HEK293 (cell line): ENCODE results near the gene C10orf67.
A peak's percentile ranks its signal among the peaks of the same experiment; 100 is the strongest.

Experiments used
- AEBP2 ChIP-seq: fragments of 450-650 bp; formaldehyde crosslinking; IDR thresholded peaks from 2 replicates; pipeline ENCODE4 v1.5.1; 2016; ENCODE audit warnings: missing biosample characterization, missing genetic modification characterization, borderline replicate concordance
- BCL11B ChIP-seq: fragments of 450-650 bp; formaldehyde crosslinking; IDR thresholded peaks from 2 replicates; pipeline ENCODE4 v1.5.1; 2016; ENCODE audit warnings: low read depth, missing biosample characterization, missing genetic modification characterization
- KLF7 ChIP-seq: fragments of 450-650 bp; formaldehyde crosslinking; IDR thresholded peaks from 2 replicates; pipeline ENCODE4 v1.5.1; 2016; ENCODE audit warnings: missing biosample characterization, missing genetic modification characterization, borderline replicate concordance
- MYNN ChIP-seq: fragments of 450-650 bp; formaldehyde crosslinking; IDR thresholded peaks from 2 replicates; pipeline ENCODE4 v1.5.1; 2016; ENCODE audit warnings: missing biosample characterization, missing genetic modification characterization, borderline replicate concordance
- PATZ1 ChIP-seq: fragments of 450-650 bp; formaldehyde crosslinking; IDR thresholded peaks from 2 replicates; pipeline ENCODE4 v1.5.1; 2016; ENCODE audit warnings: missing biosample characterization, missing genetic modification characterization
- PRDM1 ChIP-seq: fragments of 450-650 bp; formaldehyde crosslinking; IDR thresholded peaks from 2 replicates; pipeline ENCODE4; 2016; ENCODE audit warnings: missing biosample characterization, missing genetic modification characterization
- REST ChIP-seq: fragments of 450-650 bp; formaldehyde crosslinking; IDR thresholded peaks from 2 replicates; pipeline ENCODE4 v1.5.1; 2016; ENCODE audit warnings: missing biosample characterization, missing genetic modification characterization
- SETDB1 ChIP-seq: IDR thresholded peaks from one replicate; pipeline ENCODE4 v1.6.1; 2017; ENCODE audit warnings: mild to moderate bottlenecking, low read length, moderate library complexity, mixed read lengths; ENCODE audit not compliant: insufficient read length
- ZBTB11 ChIP-seq: fragments of 450-650 bp; formaldehyde crosslinking; conservative IDR thresholded peaks from 2 replicates; pipeline ENCODE4 v1.5.1; 2016; ENCODE audit warnings: low read depth, missing biosample characterization, missing genetic modification characterization
- ZBTB17 ChIP-seq: fragments of 450-650 bp; formaldehyde crosslinking; IDR thresholded peaks from 2 replicates; pipeline ENCODE4 v1.5.1; 2016; ENCODE audit warnings: missing biosample characterization, missing genetic modification characterization
- ZBTB20 ChIP-seq: fragments of 450-650 bp; formaldehyde crosslinking; IDR thresholded peaks from 2 replicates; pipeline ENCODE4 v1.5.1; 2016; ENCODE audit warnings: missing biosample characterization, missing genetic modification characterization
- ZFP69B ChIP-seq: fragments of 450-650 bp; formaldehyde crosslinking; IDR thresholded peaks from 2 replicates; pipeline ENCODE4 v1.5.1; 2016; ENCODE audit warnings: missing biosample characterization, missing genetic modification characterization
- ZNF133 ChIP-seq: fragments of 450-650 bp; formaldehyde crosslinking; IDR thresholded peaks from 2 replicates; pipeline ENCODE4 v1.5.1; 2016; ENCODE audit warnings: missing biosample characterization, missing genetic modification characterization
- ZNF23 ChIP-seq: fragments of 450-650 bp; formaldehyde crosslinking; IDR thresholded peaks from 2 replicates; pipeline ENCODE4 v1.5.1; 2016; ENCODE audit warnings: missing biosample characterization, missing genetic modification characterization, borderline replicate concordance
- ZNF266 ChIP-seq: fragments of 450-650 bp; formaldehyde crosslinking; IDR thresholded peaks from 2 replicates; pipeline ENCODE4 v1.5.1; 2016; ENCODE audit warnings: missing biosample characterization, missing genetic modification characterization, low read depth
- ZNF311 ChIP-seq: fragments of 450-650 bp; formaldehyde crosslinking; IDR thresholded peaks from 2 replicates; pipeline ENCODE4 v1.5.1; 2017; ENCODE audit warnings: missing biosample characterization, missing genetic modification characterization, borderline replicate concordance
- ZNF354C ChIP-seq: fragments of 450-650 bp; formaldehyde crosslinking; IDR thresholded peaks from 2 replicates; pipeline ENCODE4 v1.5.1; 2016; ENCODE audit warnings: missing biosample characterization, missing genetic modification characterization, low read depth, borderline replicate concordance
- ZNF362 ChIP-seq: fragments of 450-650 bp; formaldehyde crosslinking; IDR thresholded peaks from 2 replicates; pipeline ENCODE4 v1.5.1; 2016; ENCODE audit warnings: missing biosample characterization, missing genetic modification characterization
- ZNF37A ChIP-seq: fragments of 450-650 bp; IDR thresholded peaks from 2 replicates; pipeline ENCODE4 v1.5.1; 2018; ENCODE audit warnings: missing biosample characterization, missing genetic modification characterization
- ZNF645 ChIP-seq: fragments of 450-650 bp; formaldehyde crosslinking; IDR thresholded peaks from 2 replicates; pipeline ENCODE4; 2016; ENCODE audit warnings: missing biosample characterization, missing genetic modification characterization
- ZNF654 ChIP-seq: fragments of 450-650 bp; formaldehyde crosslinking; IDR thresholded peaks from 2 replicates; pipeline ENCODE4 v1.5.1; 2016; ENCODE audit warnings: low read depth, missing biosample characterization, missing genetic modification characterization
- ZNF701 ChIP-seq: fragments of 450-650 bp; formaldehyde crosslinking; IDR thresholded peaks from 2 replicates; pipeline ENCODE4 v1.5.1; 2016; ENCODE audit warnings: missing biosample characterization, missing genetic modification characterization
- ZNF747 ChIP-seq: fragments of 450-650 bp; formaldehyde crosslinking; IDR thresholded peaks from 2 replicates; pipeline ENCODE4 v1.5.1; 2016; ENCODE audit warnings: missing biosample characterization, missing genetic modification characterization
- ZSCAN23 ChIP-seq: fragments of 450-650 bp; formaldehyde crosslinking; IDR thresholded peaks from 2 replicates; pipeline ENCODE4 v1.5.1; 2016; ENCODE audit warnings: missing biosample characterization, missing genetic modification characterization
- ZSCAN4 ChIP-seq: fragments of 450-650 bp; formaldehyde crosslinking; IDR thresholded peaks from 2 replicates; pipeline ENCODE4 v1.5.1; 2017; ENCODE audit warnings: missing biosample characterization, missing genetic modification characterization

C10orf67 gene

GRCh38 chr10:23344241-23344841, at the start of gene C10orf67 (continued):
- peak; percentile 64 for TF ChIP-seq ZFP69B (tag by site-specific recombination)
- TF ChIP-seq ZNF354C (tag by site-specific recombination): no peak
- no peak for TF ChIP-seq ZNF37A (tag by site-specific recombination)
- 0 out of 2 replicates have a peak, but pooled peaks have one; percentile 15 for TF ChIP-seq ZBTB11 (tag by site-specific recombination)
- no peak for TF ChIP-seq ZNF311 (tag by site-specific recombination)
- TF ChIP-seq ZNF362 (tag by site-specific recombination): no peak
- TF ChIP-seq ZSCAN4 (tag by site-specific recombination): peak; percentile 54; the same call in 1 of the 2 replicates
- no peak for TF ChIP-seq ZNF645 (tag by site-specific recombination)
- TF ChIP-seq MYNN: no peak
- TF ChIP-seq REST: no peak
- TF ChIP-seq SETDB1: no peak
- TF ChIP-seq ZNF654 (tag by site-specific recombination): no peak
- no peak for TF ChIP-seq ZNF133
- no peak for TF ChIP-seq AEBP2 (tag by site-specific recombination)
- TF ChIP-seq ZNF266 (tag by site-specific recombination): no peak
- TF ChIP-seq KLF7: no peak
- TF ChIP-seq ZBTB17 (tag by site-specific recombination): peak; percentile 71
- no peak for TF ChIP-seq ZNF747 (tag by site-specific recombination)
- 0 out of 2 replicates have a peak, but pooled peaks have one; percentile 33 for TF ChIP-seq ZBTB20
- no peak for TF ChIP-seq ZNF23 (tag by site-specific recombination)
- TF ChIP-seq PATZ1 (tag by site-specific recombination): peak; percentile 95
- peak; percentile 83; the same call in 1 of the 2 replicates for TF ChIP-seq ZSCAN23
- TF ChIP-seq PRDM1: peak; percentile 84
- peak; percentile 75 for TF ChIP-seq BCL11B (tag by site-specific recombination)
- peak; percentile 64; the same call in 1 of the 2 replicates for TF ChIP-seq ZNF701 (tag by site-specific recombination)
